Measurements from ENCODE around the gene HOPX.

HOPX gene

GRCh38 chr4:56655627-56656345 is 25.3 kb downstream of the HOPX start (continued):
- TF ChIP-seq PRDM2 (tag by site-specific recombination; IDR thresholded peaks at IDR 0.05; ENCODE audit: borderline replicate concordance): no peak
- no peak for TF ChIP-seq ZNF112 (tag by site-specific recombination; IDR thresholded peaks at IDR 0.05)
- no peak for TF ChIP-seq ZNF664 (tag by site-specific recombination; IDR thresholded peaks at IDR 0.05)
- peak; percentile 47; the same call in 1 of the 2 replicates for TF ChIP-seq GLIS1 (tag by site-specific recombination; IDR thresholded peaks at IDR 0.05)
- TF ChIP-seq ZNF311 (tag by site-specific recombination; IDR thresholded peaks at IDR 0.05; ENCODE audit: borderline replicate concordance): no peak
- no peak for TF ChIP-seq KLF17 (tag by site-specific recombination; IDR thresholded peaks at IDR 0.05)
- peak; percentile 82 for TF ChIP-seq ZBTB8A (tag by site-specific recombination; IDR thresholded peaks at IDR 0.05)
- TF ChIP-seq ZNF416 (tag by site-specific recombination; IDR thresholded peaks at IDR 0.05): no peak
- 0 out of 2 replicates have a peak, but pooled peaks have one; percentile 43 for TF ChIP-seq YY1 (tag by site-specific recombination; IDR thresholded peaks at IDR 0.05)
- TF ChIP-seq ZNF362 (tag by site-specific recombination; IDR thresholded peaks at IDR 0.05): no peak
- TF ChIP-seq, protein P1, sequence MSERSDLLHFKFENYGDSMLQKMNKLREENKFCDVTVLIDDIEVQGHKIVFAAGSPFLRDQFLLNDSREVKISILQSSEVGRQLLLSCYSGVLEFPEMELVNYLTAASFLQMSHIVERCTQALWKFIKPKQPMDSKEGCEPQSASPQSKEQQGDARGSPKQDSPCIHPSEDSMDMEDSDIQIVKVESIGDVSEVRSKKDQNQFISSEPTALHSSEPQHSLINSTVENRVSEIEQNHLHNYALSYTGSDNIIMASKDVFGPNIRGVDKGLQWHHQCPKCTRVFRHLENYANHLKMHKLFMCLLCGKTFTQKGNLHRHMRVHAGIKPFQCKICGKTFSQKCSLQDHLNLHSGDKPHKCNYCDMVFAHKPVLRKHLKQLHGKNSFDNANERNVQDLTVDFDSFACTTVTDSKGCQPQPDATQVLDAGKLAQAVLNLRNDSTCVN (tag by site-specific recombination; optimal IDR thresholded peaks at IDR 0.05): peak; percentile 67
- no peak for TF ChIP-seq ZNF610 (tag by site-specific recombination; IDR thresholded peaks at IDR 0.05; ENCODE audit: borderline replicate concordance)
- no peak for TF ChIP-seq ZNF544 (tag by site-specific recombination; IDR thresholded peaks at IDR 0.05)
- TF ChIP-seq ZNF354C (tag by site-specific recombination; IDR thresholded peaks at IDR 0.05; ENCODE audit: borderline replicate concordance, low read depth): no peak
- TF ChIP-seq ZNF19 (tag by site-specific recombination; IDR thresholded peaks at IDR 0.05; ENCODE audit: low read depth): no peak
- no peak for TF ChIP-seq ZNF785 (tag by site-specific recombination; IDR thresholded peaks at IDR 0.05)
- TF ChIP-seq ZNF341 (tag by site-specific recombination; IDR thresholded peaks at IDR 0.05; ENCODE audit: low read depth): peak; percentile 74; the same call in 1 of the 2 replicates
- TF ChIP-seq ZNF398 (tag by site-specific recombination; IDR thresholded peaks at IDR 0.05): no peak; the same call in 1 of the 2 replicates
- no peak for TF ChIP-seq ZNF585B (tag by site-specific recombination; IDR thresholded peaks at IDR 0.05)
- TF ChIP-seq YY2 (tag by site-specific recombination; IDR thresholded peaks at IDR 0.05): no peak
- TF ChIP-seq ZNF423 (tag by site-specific recombination; IDR thresholded peaks at IDR 0.05): peak; percentile 81
- TF ChIP-seq, protein P2, sequence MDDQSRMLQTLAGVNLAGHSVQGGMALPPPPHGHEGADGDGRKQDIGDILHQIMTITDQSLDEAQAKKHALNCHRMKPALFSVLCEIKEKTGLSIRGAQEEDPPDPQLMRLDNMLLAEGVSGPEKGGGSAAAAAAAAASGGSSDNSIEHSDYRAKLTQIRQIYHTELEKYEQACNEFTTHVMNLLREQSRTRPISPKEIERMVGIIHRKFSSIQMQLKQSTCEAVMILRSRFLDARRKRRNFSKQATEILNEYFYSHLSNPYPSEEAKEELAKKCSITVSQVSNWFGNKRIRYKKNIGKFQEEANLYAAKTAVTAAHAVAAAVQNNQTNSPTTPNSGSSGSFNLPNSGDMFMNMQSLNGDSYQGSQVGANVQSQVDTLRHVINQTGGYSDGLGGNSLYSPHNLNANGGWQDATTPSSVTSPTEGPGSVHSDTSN (CRISPR knock-in tag; IDR thresholded peaks at IDR 0.05): no peak
- no peak for TF ChIP-seq ZNF366 (tag by site-specific recombination; conservative IDR thresholded peaks at IDR 0.05)
- TF ChIP-seq, protein P3, sequence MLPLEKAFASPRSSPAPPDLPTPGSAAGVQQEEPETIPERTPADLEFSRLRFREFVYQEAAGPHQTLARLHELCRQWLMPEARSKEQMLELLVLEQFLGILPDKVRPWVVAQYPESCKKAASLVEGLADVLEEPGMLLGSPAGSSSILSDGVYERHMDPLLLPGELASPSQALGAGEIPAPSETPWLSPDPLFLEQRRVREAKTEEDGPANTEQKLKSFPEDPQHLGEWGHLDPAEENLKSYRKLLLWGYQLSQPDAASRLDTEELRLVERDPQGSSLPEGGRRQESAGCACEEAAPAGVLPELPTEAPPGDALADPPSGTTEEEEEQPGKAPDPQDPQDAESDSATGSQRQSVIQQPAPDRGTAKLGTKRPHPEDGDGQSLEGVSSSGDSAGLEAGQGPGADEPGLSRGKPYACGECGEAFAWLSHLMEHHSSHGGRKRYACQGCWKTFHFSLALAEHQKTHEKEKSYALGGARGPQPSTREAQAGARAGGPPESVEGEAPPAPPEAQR (tag by site-specific recombination; IDR thresholded peaks at IDR 0.05): no peak
- no peak for TF ChIP-seq FEZF1 (tag by site-specific recombination; IDR thresholded peaks at IDR 0.05)
